WTC11 (cell line): ENCODE data around the gene CHST1. TPM values are rescaled to one million over a fixed set of nuclear protein-coding genes. Genes with fewer than 3 reads are reported as not detected.

Experiments used
- ATAC-seq: fragments of 200-7000 bp; cut with Tn5 transposase; 2 replicates; pipeline ENCODE4 v1.10.0; 2021; ENCODE audit warnings: mild to moderate bottlenecking, moderate library complexity
- CTCF ChIA-PET: fragments of 300-600 bp; sonication (Branson Sonifier 250); formaldehyde crosslinking; loops from one replicate; lab custom pipeline; 2021; ENCODE audit warnings: antibody characterized with exemption; lab: Charles Lee
- POLR2A ChIA-PET: fragments of 350-600 bp; sonication (Branson Sonifier 250); formaldehyde crosslinking; loops from one replicate; lab custom pipeline; 2021; ENCODE audit warnings: antibody characterized with exemption; lab: Charles Lee
- DNase-seq: peaks from one replicate; pipeline ENCODE4 v3.0.0; 2021; ENCODE audit warnings: low spot score
- H3K27ac Mint-ChIP-seq: 2 replicates; pipeline ENCODE4 v1.8.0; 2021; ENCODE audit warnings: mixed read lengths
- H3K27me3 Mint-ChIP-seq: 2 replicates; pipeline ENCODE4 v1.8.0; 2021; ENCODE audit warnings: low read depth, mild to moderate bottlenecking, moderate library complexity, mixed read lengths
- H3K36me3 Mint-ChIP-seq: 2 replicates; pipeline ENCODE4 v1.8.0; 2021; ENCODE audit warnings: mixed read lengths
- H3K4me1 Mint-ChIP-seq: 2 replicates; pipeline ENCODE4 v1.8.0; 2022; ENCODE audit warnings: mixed read lengths
- H3K4me3 Mint-ChIP-seq: 2 replicates; pipeline ENCODE4 v1.8.0; 2021; ENCODE audit warnings: mild to moderate bottlenecking, moderate library complexity, mixed read lengths
- H3K9me3 Mint-ChIP-seq: 2 replicates; pipeline ENCODE4 v1.8.0; 2021; ENCODE audit warnings: mixed read lengths
- ETV6 ChIP-seq: sonication (generic); formaldehyde crosslinking; IDR thresholded peaks from 2 replicates; pipeline ENCODE4 v1.8.1; 2022; ENCODE audit warnings: mild to moderate bottlenecking, missing genetic modification reagents
- FOXP1 ChIP-seq: sonication (generic); formaldehyde crosslinking; IDR thresholded peaks from 2 replicates; pipeline ENCODE4 v1.8.0; 2022; ENCODE audit warnings: missing genetic modification reagents, mild to moderate bottlenecking, moderate library complexity, borderline replicate concordance
- JUN ChIP-seq: sonication (generic); formaldehyde crosslinking; IDR thresholded peaks from 2 replicates; pipeline ENCODE4 v1.8.0; 2023; ENCODE audit warnings: mild to moderate bottlenecking, missing genetic modification reagents
- MYBL2 ChIP-seq: sonication (generic); formaldehyde crosslinking; IDR thresholded peaks from 2 replicates; pipeline ENCODE4 v1.8.1; 2023; ENCODE audit warnings: mild to moderate bottlenecking, moderate library complexity, missing genetic modification reagents
- NR1H2 ChIP-seq: sonication (generic); formaldehyde crosslinking; IDR thresholded peaks from 2 replicates; pipeline ENCODE4 v1.9.0; 2021; ENCODE audit warnings: mild to moderate bottlenecking, moderate library complexity, missing genetic modification reagents
- PRRX2 ChIP-seq: fragments of 250-450 bp; sonication (Bioruptor Pico); IDR thresholded peaks from 2 replicates; pipeline ENCODE4 v1.8.0; 2021; ENCODE audit warnings: mild to moderate bottlenecking
- SMAD3 ChIP-seq: sonication (generic); formaldehyde crosslinking; IDR thresholded peaks from 2 replicates; pipeline ENCODE4 v1.8.0; 2022; ENCODE audit warnings: missing genetic modification reagents, mild to moderate bottlenecking, borderline replicate concordance
- TP53 ChIP-seq: sonication (generic); formaldehyde crosslinking; IDR thresholded peaks from 2 replicates; pipeline ENCODE4 v1.8.1; 2023; ENCODE audit warnings: mild to moderate bottlenecking, missing genetic modification reagents
- ZNF423 ChIP-seq: fragments of 250-450 bp; sonication (Bioruptor Pico); IDR thresholded peaks from 2 replicates; pipeline ENCODE4 v2.1.2; 2022; ENCODE audit warnings: mild to moderate bottlenecking, moderate library complexity
- total RNA-seq: library from RNA; stranded (reverse); gene quantifications from 3 replicates; pipeline ENCODE4 v1.2.3, GENCODE V29; 2021
- TF ChIP-seq, protein P1 (sequence below): fragments of 250-450 bp; sonication (Bioruptor Pico); IDR thresholded peaks from 2 replicates; pipeline ENCODE4 v1.8.0; 2021; ENCODE audit warnings: mild to moderate bottlenecking
- TF ChIP-seq, protein P2 (sequence below): sonication (generic); formaldehyde crosslinking; IDR thresholded peaks from 2 replicates; pipeline ENCODE4 v1.8.0; 2023; ENCODE audit warnings: mild to moderate bottlenecking, missing genetic modification reagents
- TF ChIP-seq, protein P3 (sequence below): sonication (generic); formaldehyde crosslinking; conservative IDR thresholded peaks from 2 replicates; pipeline ENCODE4 v1.8.1; 2022; ENCODE audit warnings: mild to moderate bottlenecking, missing genetic modification reagents
- TF ChIP-seq, protein P4 (sequence below): fragments of 250-450 bp; sonication (Bioruptor Pico); IDR thresholded peaks from 2 replicates; pipeline ENCODE4 v1.9.0; 2021; ENCODE audit warnings: moderate library complexity, mild to moderate bottlenecking, inconsistent platforms, borderline replicate concordance
- TF ChIP-seq, protein P5 (sequence below): sonication (generic); formaldehyde crosslinking; IDR thresholded peaks from 2 replicates; pipeline ENCODE4 v1.8.1; 2023; ENCODE audit warnings: mild to moderate bottlenecking, missing genetic modification reagents, moderate library complexity
- TF ChIP-seq, protein P6 (sequence below): fragments of 250-450 bp; sonication (Bioruptor Pico); conservative IDR thresholded peaks from 2 replicates; pipeline ENCODE4 v1.9.0; 2021; ENCODE audit warnings: mild to moderate bottlenecking
- TF ChIP-seq, protein P7 (sequence below): sonication (generic); formaldehyde crosslinking; IDR thresholded peaks from 2 replicates; pipeline ENCODE4 v1.8.0; 2022; ENCODE audit warnings: missing genetic modification reagents

CHST1 gene
- total RNA-seq, 1 experiment from 2014 or later, result 2.4 TPM

DNA sequence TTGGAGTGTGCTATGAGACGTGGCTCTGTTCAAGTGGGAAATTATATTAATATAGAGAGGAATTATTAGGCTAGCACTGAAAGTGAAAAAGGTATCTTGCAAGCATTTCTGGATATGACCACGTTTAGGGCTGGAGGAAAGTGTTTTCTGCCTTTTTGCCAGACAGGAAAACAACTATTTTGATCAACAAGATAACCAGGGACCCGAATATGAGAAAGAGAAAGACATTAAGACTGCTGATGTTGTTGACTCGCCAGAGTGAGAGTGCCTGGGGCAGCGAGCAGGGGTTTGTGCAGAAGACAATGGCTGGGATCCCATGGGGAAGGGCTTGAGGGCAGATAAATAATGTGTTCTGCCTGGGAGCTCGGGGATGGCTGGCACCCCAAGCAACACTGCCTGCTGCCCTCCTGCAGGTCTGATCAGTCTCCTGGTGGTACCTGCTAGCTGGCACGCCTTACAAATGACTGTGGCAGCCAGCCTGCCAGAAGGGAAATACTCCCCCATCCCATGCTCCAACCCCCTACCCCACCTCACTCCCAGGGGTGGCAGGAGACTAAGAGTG, 23.1 kb upstream of the CHST1 start (continued):
- TF ChIP-seq, protein P1, sequence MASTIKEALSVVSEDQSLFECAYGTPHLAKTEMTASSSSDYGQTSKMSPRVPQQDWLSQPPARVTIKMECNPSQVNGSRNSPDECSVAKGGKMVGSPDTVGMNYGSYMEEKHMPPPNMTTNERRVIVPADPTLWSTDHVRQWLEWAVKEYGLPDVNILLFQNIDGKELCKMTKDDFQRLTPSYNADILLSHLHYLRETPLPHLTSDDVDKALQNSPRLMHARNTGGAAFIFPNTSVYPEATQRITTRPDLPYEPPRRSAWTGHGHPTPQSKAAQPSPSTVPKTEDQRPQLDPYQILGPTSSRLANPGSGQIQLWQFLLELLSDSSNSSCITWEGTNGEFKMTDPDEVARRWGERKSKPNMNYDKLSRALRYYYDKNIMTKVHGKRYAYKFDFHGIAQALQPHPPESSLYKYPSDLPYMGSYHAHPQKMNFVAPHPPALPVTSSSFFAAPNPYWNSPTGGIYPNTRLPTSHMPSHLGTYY (CRISPR knock-in tag), result no peak
- TF ChIP-seq, protein P2, sequence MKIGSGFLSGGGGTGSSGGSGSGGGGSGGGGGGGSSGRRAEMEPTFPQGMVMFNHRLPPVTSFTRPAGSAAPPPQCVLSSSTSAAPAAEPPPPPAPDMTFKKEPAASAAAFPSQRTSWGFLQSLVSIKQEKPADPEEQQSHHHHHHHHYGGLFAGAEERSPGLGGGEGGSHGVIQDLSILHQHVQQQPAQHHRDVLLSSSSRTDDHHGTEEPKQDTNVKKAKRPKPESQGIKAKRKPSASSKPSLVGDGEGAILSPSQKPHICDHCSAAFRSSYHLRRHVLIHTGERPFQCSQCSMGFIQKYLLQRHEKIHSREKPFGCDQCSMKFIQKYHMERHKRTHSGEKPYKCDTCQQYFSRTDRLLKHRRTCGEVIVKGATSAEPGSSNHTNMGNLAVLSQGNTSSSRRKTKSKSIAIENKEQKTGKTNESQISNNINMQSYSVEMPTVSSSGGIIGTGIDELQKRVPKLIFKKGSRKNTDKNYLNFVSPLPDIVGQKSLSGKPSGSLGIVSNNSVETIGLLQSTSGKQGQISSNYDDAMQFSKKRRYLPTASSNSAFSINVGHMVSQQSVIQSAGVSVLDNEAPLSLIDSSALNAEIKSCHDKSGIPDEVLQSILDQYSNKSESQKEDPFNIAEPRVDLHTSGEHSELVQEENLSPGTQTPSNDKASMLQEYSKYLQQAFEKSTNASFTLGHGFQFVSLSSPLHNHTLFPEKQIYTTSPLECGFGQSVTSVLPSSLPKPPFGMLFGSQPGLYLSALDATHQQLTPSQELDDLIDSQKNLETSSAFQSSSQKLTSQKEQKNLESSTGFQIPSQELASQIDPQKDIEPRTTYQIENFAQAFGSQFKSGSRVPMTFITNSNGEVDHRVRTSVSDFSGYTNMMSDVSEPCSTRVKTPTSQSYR (CRISPR knock-in tag), result no peak
- TF ChIP-seq, protein P3, sequence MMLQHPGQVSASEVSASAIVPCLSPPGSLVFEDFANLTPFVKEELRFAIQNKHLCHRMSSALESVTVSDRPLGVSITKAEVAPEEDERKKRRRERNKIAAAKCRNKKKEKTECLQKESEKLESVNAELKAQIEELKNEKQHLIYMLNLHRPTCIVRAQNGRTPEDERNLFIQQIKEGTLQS (CRISPR knock-in tag), result no peak
- no peak for TF ChIP-seq PRRX2 (CRISPR knock-in tag)
- TF ChIP-seq, protein P4, sequence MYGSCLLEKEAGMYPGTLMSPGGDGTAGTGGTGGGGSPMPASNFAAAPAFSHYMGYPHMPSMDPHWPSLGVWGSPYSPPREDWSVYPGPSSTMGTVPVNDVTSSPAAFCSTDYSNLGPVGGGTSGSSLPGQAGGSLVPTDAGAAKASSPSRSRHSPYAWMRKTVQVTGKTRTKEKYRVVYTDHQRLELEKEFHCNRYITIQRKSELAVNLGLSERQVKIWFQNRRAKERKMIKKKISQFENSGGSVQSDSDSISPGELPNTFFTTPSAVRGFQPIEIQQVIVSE (CRISPR knock-in tag), result no peak
- TF ChIP-seq JUN (CRISPR knock-in tag), result no peak
- TF ChIP-seq NR1H2 (CRISPR knock-in tag), result no peak
- TF ChIP-seq, protein P5, sequence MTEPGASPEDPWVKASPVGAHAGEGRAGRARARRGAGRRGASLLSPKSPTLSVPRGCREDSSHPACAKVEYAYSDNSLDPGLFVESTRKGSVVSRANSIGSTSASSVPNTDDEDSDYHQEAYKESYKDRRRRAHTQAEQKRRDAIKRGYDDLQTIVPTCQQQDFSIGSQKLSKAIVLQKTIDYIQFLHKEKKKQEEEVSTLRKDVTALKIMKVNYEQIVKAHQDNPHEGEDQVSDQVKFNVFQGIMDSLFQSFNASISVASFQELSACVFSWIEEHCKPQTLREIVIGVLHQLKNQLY (CRISPR knock-in tag), result no peak
- TF ChIP-seq ZNF423 (CRISPR knock-in tag), result no peak

DNA sequence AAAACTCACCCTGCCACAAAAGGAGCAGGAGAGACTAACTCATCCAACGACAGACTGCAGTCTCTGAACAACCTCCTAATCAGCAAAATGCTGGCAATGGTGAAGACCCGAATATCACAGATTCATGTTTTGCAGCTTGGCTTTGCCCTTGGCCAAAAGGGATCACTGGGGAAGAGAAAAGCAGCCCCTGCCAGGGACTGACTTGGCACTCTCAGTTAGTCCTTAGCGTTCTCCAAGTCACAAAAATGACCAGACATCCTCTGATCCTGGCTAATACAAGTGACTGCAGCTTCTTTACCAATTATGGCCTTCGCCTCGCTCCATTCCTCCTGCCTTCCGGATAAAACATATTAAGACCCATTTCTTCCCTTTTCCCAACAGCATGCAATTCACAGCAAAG, 22.4 kb upstream of the CHST1 start:
- H3K4me3 Mint-ChIP-seq, result no peak overlapping the region
- no peak overlapping the region for H3K27ac Mint-ChIP-seq
- peaks cover 11% of the 10 kb centered on the region; the same call in 1 of the 2 replicates for H3K4me1 Mint-ChIP-seq
- TF ChIP-seq, protein P6, sequence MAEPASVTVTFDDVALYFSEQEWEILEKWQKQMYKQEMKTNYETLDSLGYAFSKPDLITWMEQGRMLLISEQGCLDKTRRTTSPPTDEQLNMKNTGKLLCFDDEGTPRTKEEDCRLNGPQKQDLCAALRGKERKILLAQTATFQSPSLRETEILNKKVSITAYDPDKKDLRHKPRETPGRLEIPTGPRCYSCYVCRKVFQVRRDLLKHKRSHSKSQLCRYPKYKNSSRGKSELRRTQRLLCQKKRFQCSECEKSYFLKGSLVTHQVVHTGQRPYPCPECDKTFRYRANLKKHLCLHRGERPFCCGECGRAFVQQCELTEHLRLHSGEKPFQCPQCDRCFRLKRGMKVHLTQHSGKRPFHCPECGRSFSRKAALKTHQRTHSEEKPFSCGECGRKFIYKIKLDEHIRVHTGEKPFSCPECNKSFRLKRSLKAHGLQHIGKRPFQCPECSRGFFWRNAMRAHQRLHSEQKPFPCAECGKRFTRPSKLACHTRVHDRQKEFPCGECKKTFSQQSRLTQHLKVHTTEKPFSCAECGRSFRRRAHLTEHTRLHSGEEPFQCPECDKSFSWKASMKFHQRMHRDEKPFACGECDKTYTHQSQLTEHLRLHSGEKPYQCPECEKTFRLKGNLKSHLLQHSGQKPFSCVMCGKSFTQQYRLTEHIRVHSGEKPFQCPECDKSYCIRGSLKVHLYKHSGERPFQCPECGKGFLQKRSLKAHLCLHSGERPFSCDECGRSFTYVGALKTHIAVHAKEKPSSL (CRISPR knock-in tag), result no peak
- TF ChIP-seq ETV6 (CRISPR knock-in tag), result no peak
- no peak for TF ChIP-seq TP53 (CRISPR knock-in tag)
- no peak for TF ChIP-seq MYBL2 (CRISPR knock-in tag)
- TF ChIP-seq, protein P1 (CRISPR knock-in tag), result no peak
- TF ChIP-seq FOXP1 (CRISPR knock-in tag), result no peak
- TF ChIP-seq, protein P5 (CRISPR knock-in tag), result no peak
- TF ChIP-seq, protein P7, sequence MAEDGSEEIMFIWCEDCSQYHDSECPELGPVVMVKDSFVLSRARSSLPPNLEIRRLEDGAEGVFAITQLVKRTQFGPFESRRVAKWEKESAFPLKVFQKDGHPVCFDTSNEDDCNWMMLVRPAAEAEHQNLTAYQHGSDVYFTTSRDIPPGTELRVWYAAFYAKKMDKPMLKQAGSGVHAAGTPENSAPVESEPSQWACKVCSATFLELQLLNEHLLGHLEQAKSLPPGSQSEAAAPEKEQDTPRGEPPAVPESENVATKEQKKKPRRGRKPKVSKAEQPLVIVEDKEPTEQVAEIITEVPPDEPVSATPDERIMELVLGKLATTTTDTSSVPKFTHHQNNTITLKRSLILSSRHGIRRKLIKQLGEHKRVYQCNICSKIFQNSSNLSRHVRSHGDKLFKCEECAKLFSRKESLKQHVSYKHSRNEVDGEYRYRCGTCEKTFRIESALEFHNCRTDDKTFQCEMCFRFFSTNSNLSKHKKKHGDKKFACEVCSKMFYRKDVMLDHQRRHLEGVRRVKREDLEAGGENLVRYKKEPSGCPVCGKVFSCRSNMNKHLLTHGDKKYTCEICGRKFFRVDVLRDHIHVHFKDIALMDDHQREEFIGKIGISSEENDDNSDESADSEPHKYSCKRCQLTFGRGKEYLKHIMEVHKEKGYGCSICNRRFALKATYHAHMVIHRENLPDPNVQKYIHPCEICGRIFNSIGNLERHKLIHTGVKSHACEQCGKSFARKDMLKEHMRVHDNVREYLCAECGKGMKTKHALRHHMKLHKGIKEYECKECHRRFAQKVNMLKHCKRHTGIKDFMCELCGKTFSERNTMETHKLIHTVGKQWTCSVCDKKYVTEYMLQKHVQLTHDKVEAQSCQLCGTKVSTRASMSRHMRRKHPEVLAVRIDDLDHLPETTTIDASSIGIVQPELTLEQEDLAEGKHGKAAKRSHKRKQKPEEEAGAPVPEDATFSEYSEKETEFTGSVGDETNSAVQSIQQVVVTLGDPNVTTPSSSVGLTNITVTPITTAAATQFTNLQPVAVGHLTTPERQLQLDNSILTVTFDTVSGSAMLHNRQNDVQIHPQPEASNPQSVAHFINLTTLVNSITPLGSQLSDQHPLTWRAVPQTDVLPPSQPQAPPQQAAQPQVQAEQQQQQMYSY (CRISPR knock-in tag), result no peak
- no peak for TF ChIP-seq SMAD3 (CRISPR knock-in tag)
- ATAC-seq (no peak), DNase-seq (no peak)
- ChIA-PET CTCF (interaction anchor here (0.7 to 1.4 kb wide), 2 partner anchors 33 to 340 kb away, joined by 3 to 4 read pairs; no protein-coding TSS in a partner anchor), POLR2A (no interaction called here)
- H3K9me3 Mint-ChIP-seq, result no peaks in the 10 kb centered on the region
- peaks cover 3% of the 10 kb centered on the region; the same call in 1 of the 2 replicates for H3K27me3 Mint-ChIP-seq
- H3K36me3 Mint-ChIP-seq, result no peaks in the 10 kb centered on the region
